Lung microvascular endothelial cell (primary cell): Measurements from ENCODE around the gene H6PD. TPM values are rescaled to one million over a fixed set of nuclear protein-coding genes. Genes with fewer than 3 reads are reported as not detected.
"Not testable (repeated sequence)": the region's sequence is repeated elsewhere in the genome, so short reads cannot be mapped to it uniquely, and the experiment has no call there.

Source experiments
- DNase-seq, 2 donors: peaks; one replicate each; pipeline versions ENCODE4 v3.0.0 to v3.0.0-alpha.2; 2010; ENCODE audit warnings: low read depth in 2 of 2
- total RNA-seq: library from RNA; depleted of rRNA; stranded (reverse); fragments of >200 nt; gene quantifications from 2 replicates; pipeline ENCODE4 v1.2.1, GENCODE V29; 2014

The H6PD gene
- total RNA-seq, 1 donor from 2014 or later = 12.3 TPM

- DNase-seq = peak; percentile 57 to 75
Measured at GRCh38 chr1:9294910-9295636, 60.5 kb downstream of the H6PD start.

- DNase-seq = no peak
Measured at GRCh38 chr1:9295884-9296283, 61.3 kb downstream of the H6PD start.

- DNase-seq = no peak
Measured at GRCh38 chr1:9296850-9297249, 62.3 kb downstream of the H6PD start.

- DNase-seq = no peak
Measured at GRCh38 chr1:9297831-9298230, 63.3 kb downstream of the H6PD start.

- no peak for DNase-seq
Measured at GRCh38 chr1:9298282-9298681, 63.7 kb downstream of the H6PD start.

GRCh38 chr1:9299571-9300541 is 65.3 kb downstream of the H6PD start:
- not testable (repeated sequence) for DNase-seq

- no peak for DNase-seq
Measured at GRCh38 chr1:9300573-9300972, 66.0 kb downstream of the H6PD start.

GRCh38 chr1:9302745-9303524 is 68.4 kb downstream of the H6PD start:
- peak; percentile 62 to 87 for DNase-seq

- DNase-seq = no peak
Measured at GRCh38 chr1:9303916-9304315, 69.3 kb downstream of the H6PD start.

- no peak for DNase-seq
Measured at GRCh38 chr1:9305216-9305615, 70.6 kb downstream of the H6PD start.

- DNase-seq = no peak
Measured at GRCh38 chr1:9306006-9306405, 71.4 kb downstream of the H6PD start.

GRCh38 chr1:9307303-9307702 is 72.7 kb downstream of the H6PD start:
- no peak for DNase-seq

- DNase-seq = no peak
Measured at GRCh38 chr1:9308236-9308785, 73.7 kb downstream of the H6PD start.

GRCh38 chr1:9309080-9309479 is 74.5 kb downstream of the H6PD start:
- no peak for DNase-seq

- no peak for DNase-seq
Measured at GRCh38 chr1:9309991-9310390, 75.4 kb downstream of the H6PD start.

- no peak for DNase-seq
Measured at GRCh38 chr1:9311029-9311428, 76.5 kb downstream of the H6PD start.

GRCh38 chr1:9311479-9311878 is 76.9 kb downstream of the H6PD start:
- DNase-seq = no peak

GRCh38 chr1:9312168-9312720 is 77.7 kb downstream of the H6PD start:
- DNase-seq = no peak

GRCh38 chr1:9313576-9313975 is 79.0 kb downstream of the H6PD start:
- DNase-seq = no peak

- no peak for DNase-seq
Measured at GRCh38 chr1:9314111-9314510, 79.5 kb downstream of the H6PD start.

GRCh38 chr1:9314711-9315379 is 80.3 kb downstream of the H6PD start:
- no peak for DNase-seq
